GM18507 (cell line): ENCODE data around the gene RAPGEF1.
"Not testable (repeated sequence)": the region's sequence is repeated elsewhere in the genome, so short reads cannot be mapped to it uniquely, and the experiment has no call there.

ENCODE experiments used
- DNase-seq: peaks from one replicate; pipeline ENCODE4 v3.0.0; 2011; ENCODE audit warnings: low read depth; ENCODE audit not compliant: insufficient read length; ENCODE audit errors: extremely low spot score
- FAIRE-seq: peaks from 2 replicates; lab custom pipeline; 2011; peaks lifted over from hg19 to GRCh38; lab: Jason Lieb, UNC

RAPGEF1 gene

DNA sequence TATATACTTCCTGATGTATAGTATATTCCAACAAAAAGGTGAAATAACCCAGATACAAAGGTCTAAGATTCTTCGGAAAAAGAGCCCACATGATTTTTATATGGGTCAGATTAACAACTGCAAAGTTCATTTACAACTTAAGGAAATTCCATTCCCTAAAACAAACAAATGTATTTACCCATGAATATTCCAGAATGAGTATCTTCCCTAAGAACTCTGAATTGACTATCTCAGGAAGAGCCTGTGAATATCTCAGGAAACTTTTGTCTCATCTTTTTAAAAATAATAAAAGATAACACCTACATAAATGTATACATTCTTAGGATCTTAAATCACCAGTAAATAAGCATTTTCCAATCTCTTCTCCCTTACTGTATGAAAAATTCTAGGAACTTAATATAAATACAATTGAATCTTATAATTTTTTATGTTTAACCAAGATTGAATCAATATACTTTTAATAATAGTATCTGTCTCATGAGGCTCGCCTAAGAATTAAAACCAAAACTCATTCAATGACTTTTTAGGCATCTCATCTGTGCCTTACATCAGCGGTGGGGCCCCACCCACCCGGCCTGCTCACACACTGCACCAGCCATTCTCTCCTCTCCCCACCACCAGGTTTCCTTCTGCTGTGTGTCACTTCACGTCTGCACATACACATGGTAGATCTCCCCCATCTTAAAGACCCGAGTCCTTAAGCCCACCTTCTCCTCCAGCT is 78.1 kb downstream of the RAPGEF1 start:
- DNase-seq, result no peak
- no peak for FAIRE-seq

DNA sequence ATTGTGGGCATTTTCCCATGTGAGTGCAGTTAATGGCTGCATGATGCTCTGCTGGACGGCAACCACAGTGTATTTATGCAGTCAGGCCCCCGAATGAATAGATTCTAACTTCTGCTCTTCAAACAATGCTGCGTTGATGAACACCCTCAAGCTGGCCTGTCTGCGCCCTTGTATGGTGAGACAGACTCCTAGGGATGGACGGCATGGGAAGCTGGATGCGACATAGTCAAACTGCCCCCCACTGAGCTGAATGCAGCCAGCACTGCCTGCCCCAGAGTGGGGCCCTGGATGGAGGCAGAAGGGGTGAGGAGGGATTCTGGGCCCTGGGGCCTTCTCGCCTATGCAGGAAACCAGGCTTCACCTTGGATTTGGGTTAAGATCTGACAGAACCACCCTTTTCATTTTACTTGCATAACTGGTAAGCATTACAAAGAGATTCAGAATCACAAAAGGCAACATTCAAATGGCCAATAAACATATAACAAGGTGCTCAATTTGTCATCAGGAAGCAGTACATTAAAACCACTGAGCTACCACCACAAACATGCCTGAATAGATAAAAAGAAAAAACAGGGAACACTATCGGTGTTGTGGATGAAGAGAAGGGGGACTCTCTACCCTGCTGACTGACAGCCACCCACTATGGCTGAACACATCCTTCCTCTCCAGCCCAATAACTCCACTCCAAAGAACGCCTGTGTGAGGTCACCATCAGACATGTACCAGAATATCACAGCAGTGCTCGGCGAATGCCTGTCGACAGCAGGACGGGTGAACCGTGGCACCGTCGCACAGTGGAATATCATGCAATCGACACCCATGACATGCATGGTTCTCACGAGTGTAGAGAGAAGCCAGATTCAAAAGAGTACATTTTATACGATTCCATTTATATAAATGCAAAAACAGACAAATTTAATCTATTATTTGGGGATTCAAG is 79.1 kb downstream of the RAPGEF1 start:
- FAIRE-seq (no peak), DNase-seq (no peak)

DNA sequence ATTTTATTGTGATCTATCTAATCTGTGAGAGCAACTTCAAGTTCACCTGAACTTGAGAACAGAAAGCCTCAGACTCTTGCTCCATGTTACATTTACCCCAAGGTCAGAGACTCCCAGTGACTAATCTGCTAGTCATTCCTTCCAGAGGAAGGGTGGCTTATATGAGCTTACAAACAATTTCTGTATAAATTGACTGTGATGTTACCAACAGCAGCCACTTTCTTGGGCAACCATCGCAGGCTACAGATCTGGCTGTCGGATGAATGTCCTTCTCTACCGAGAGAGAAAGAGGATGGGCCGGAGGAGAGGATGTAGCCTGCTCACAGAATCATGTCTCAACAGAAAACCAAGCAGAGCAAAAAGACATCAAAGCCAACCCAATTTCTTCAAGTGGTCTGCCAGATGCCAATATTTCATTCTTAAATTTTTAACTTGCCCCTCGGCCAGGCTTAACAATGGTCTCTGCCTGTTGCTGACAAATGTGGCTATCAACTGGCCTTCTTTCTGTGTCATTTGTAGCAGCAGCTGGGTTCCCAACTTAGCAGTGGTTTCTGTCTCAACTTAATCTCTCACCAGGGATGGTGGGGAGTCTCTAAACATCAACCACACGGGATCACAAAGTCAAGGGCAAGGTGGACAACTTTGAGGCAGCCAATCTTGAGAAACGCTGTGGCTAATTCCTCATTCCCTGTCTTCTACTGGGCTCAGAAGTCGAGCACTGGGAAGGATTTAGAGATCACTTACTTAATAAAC is 81.3 kb downstream of the RAPGEF1 start:
- no peak for DNase-seq
- FAIRE-seq, result peak; percentile 18

DNA sequence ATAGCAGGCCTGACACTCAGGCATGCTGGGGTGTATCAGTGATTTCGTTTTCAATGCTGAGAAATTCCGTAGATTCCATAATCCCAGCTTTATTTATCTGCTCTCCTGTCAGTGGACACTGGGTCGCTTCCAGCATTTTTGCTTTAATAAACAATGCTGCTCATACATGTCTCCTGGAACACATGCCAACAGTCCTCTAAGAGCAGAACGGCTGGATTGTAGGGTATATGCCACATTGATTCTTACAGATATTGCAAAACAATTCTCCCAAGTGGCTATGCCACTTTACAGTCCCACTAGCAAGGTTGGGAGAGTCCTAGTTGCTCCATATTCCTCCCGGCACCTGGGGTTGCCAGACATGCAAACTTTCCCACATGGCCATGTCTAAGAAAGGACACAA is 81.9 kb downstream of the RAPGEF1 start:
- no peak for DNase-seq
- no peak for FAIRE-seq

DNA sequence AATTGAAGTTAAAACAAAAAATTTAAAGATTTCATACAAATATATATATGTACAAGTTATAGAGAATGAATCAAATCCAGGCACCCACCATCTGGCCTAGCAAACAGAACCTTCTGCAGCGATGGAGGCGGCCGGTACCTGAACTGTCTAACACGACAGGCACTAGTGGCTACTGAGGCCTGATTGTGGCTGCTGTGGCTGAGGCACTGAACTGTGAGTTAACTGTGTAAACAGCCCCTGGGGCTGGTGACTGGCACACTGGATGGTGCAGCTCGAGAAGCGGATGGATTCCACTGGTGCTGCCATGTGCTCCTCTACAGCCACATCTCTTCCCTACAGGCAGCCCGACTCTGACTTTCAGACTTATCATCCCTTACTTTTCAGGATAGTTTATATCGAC is 82.4 kb downstream of the RAPGEF1 start:
- no peak for FAIRE-seq
- DNase-seq, result no peak

DNA sequence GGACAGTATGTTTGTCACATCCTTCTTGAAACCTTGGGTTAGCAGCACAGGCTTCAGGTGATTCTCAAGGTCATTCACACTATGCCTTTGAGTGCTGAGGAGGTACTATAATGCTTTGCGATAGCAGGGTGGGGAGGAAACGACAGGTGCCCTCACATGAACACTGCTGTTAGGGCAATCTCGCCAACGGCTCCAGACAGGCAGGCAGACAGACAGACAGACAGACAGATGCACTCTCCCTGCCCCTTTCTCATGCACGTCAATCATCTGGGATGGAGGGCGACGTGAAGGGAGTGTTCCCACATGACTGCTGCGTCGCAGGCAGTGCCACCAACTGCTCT is 82.9 kb downstream of the RAPGEF1 start:
- FAIRE-seq, result no peak
- DNase-seq, result no peak

DNA sequence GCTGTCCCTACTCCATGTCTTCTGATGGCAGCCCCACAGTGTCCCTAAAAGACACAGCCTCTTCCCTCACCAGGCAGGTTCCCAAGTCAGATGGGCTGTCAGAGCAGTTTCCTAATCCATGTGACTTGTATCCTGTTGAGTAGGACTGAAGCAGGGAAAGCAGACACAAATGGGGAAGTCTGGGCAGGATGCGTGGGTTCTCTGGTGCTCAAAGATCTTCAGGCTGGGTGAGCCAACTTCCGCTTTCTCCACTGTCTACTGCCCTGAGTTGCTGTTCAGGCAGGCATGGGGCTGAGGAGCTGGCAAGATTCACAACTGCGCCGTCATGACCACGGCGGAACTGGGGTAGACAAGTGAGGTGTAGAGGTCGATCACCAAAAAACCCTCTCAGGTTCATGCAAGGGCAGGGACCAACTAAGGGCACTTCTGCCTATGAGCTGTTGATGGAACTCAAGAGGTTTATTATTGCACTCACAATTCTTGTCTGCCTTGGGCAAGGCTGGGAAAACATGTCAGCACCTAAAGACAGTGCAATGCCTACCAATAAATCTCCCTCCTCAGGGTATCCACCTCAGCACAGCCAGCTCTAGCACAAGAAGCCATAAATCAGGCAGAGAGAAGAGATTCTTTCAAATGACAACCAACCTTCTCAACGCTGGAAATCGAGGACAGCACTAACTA is 83.4 kb downstream of the RAPGEF1 start:
- DNase-seq (no peak), FAIRE-seq (peak; percentile 86)

DNA sequence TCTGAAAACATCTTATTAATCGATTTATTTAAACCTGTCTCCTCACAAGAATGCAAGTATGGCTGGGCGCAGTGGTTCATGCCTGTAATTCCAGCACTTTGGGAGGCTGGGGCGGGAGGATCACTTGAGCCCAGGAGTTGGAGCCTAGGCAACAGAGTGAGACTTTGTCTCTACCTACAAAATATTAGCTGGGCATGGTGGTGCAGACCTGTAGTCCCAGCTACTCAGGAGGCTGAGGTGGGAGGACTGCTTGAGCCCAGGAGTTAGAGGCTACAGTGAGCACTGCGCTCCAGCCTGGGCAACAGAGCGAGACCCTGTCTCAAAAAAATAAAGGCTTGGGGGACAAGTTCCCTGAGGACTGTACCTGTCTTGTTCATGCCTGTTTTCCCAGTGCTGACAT is 85.5 kb downstream of the RAPGEF1 start:
- FAIRE-seq, DNase-seq: not testable (repeated sequence)

DNA sequence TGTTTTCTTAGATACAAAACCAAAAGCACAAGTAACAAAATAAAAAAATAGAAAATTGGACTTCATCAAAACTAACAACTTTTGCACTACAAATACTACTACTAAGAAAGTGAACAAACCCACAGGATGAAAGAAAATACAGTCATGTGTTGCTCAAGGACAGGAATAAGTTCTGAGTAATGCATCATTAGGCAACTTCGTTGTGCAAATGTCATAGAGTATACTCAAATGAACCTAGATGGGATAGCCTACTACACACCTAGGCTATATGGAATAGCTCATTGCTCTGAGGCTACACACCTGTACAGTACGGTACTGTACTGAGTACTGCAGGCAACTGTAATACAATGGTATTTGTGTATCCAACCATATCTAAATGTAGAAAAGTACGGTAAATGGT is 88.3 kb downstream of the RAPGEF1 start:
- DNase-seq, result no peak
- FAIRE-seq, result no peak

DNA sequence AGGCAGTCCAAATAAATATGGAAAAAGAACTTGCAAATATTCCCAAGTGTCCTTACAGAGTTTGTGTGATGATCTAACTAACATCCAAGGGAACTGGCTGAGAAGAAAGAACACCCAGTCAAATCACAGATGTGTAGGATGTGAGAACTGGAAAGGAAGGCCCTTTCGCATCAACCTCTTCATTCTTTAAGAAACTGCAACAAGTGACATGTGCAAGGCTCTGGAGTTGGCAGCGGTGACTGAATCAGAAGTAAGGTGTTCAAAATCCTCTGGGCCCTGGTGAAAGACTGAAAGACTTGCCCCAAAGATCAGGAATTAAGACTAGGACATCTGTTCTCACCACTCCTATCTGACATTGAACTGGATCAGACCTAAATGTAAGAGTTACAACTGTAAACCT is 88.7 kb downstream of the RAPGEF1 start:
- FAIRE-seq, result no peak
- DNase-seq, result no peak

DNA sequence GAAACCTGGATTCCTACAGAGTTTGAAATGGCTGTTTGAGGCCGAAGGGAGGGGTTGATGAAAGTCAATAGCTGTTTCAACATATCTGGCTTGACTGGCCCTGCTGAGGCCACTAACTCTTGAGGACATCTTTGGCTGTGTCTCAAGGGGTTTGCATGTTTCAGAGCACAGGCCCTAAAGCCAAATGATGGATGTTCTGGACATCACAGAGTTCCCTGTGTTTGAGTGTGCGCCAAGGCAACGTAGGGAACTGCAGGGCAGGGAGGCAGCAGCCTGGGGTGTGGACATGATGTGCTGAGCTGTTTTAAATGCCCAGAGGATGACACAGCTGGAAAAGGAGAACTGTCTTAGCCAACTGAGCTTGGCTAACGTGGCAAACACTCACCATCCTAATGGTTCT is 89.6 kb downstream of the RAPGEF1 start:
- no peak for FAIRE-seq
- DNase-seq, result no peak

DNA sequence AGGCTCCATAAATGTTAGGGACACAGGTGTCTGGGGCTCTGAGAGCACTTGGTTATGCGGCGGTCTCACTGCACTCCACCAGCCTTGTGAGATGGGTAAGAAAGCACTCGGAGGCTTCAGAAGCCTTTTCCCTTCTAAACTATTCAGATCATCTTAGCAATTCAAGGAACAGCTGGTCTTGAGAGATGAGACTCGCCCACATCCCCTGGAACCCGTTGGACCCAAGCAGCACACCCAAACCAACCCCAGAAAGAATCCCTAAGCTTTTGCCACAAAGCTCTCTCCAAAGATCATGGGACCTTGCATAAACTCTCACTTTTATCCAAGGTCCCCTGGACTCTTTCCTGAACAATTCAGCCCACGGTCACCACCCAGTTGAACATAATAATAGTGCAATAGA is 90.2 kb downstream of the RAPGEF1 start:
- FAIRE-seq (no peak), DNase-seq (no peak)

DNA sequence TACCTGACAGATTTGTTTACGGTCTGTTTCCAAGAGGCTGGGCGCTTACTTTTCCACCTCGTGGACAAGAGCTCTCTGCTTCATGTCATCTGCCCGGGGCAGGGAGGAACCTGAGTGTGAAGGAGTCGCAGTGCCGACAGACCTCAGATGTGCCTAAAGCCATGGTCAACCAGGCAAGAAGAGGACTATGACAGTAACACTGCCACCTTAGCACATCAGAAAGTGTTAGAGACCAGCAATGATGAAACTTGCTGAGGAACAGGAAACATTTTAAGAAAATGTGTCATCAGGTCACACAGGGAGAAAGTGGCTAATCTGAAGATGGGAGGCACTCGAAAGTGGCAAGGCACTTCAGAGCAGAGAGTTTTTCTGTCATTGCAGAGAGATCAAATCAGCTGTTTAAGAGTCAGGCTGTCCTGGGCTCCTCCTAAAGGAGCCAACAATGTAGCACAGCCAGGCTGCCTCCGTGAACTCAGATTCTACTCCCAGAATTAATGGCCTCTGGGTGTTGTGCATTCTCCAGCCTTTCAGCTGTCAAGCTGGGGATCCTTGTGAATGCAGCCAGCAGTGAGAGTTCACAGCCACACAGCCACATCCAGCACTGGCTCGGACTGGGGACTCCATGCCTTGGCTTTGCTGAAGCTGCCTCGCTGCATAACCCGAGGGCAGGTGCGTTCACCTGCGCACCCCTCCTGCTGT is 94.6 kb downstream of the RAPGEF1 start:
- DNase-seq, result no peak
- peak; percentile 79 for FAIRE-seq

DNA sequence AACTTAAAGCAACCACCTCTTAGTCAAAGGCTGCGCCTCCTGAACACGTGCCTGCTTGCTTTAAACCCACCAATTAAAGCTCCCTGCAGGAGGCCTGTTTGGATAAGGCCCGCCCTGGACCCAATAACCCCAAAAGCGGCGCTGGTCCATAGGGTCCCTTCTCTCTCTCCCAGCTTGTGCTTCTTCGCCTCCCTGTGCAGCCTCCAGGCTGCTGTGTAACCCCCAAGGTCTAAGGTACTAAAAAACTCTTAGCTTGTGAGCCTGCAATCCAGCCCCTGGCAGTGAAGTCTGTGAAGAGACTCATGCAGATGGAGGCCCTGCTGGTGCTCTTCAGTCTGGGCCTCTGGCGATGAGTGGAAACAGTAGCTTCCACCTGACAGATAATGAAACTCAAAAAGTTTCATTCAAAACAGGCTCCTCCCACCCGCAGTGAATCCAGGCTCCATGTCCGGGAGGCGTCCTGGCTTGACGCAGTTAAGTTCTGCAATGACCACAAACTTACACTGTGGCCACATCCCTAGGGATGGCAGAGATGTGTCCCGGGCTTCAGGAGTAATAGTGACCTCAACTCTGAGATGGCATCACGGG is 97.3 kb downstream of the RAPGEF1 start:
- DNase-seq, result peak; percentile 57
- peak; percentile 81 for FAIRE-seq

DNA sequence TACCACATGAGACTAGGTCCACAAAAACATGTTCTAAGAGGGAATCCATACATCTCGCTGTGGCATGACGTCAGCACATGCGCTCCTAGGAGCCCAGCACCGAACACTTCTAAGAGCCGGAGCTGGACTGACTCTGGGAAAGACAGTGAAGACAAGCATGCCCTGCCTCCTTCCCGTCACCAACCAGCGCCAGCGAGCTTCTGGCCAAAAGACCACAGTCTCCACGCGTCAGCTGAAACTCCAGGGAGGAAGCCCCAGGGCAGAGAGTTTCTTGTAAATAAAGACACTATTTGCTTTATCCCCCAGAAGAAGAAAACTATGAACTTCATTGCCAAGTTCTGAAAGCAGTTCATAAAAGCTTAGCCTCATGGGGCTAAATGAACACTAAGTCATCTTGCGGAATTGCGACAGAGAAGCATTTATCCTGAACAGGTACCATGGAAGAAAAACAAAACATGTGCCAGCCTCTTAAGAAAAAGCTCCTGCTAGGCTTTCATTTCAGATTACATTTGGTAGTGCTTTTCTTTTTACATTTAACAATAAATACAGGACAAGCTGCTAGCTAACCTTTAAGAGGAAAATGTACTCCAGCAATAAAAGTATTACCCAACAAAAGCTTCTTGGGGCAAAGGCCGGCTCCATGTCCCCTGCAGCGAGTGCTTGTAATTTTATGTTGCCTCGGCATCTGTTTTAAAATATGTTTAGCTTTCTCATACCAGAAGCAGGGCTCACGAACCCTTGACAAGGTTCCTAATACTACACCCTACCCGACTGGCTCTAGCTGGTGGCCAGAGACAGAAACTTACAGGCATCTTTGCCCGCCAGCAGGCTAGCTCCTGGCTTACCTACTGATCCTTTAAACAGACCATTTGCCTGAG is 98.0 kb downstream of the RAPGEF1 start:
- DNase-seq (no peak), FAIRE-seq (no peak)

DNA sequence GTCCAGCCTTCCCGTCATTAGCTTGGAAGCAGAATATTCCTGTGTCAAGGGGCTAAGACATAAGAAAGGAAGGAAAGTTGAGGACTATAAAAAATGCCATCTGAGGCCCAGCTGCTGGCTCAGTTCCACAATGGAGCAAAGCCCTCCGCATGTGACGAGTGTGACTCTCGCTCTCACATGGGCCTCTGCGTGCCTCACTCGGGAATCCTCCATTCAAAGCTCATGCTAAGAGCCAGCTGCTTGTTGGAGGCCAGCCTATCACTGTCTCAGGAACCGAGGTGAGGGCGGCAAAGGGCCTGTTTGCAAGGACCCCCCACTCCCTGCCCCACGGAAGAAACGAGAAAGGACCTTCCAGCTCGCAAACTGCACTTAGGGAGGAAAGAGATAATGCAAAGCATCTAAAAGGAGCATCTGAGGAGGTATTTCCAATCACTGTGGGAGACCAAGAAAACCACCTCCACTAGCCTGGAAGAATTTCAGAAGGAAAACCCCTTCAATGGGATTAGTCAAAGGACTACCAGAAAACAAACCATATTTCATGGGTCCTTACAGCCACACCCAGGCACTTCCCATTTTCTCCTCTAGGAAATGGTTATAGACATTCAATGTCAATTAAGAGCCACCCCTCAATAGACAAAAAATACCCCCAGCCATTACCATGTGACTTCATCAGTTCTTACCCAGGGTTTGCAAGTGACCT is 99.3 kb downstream of the RAPGEF1 start:
- no peak for DNase-seq
- no peak for FAIRE-seq

DNA sequence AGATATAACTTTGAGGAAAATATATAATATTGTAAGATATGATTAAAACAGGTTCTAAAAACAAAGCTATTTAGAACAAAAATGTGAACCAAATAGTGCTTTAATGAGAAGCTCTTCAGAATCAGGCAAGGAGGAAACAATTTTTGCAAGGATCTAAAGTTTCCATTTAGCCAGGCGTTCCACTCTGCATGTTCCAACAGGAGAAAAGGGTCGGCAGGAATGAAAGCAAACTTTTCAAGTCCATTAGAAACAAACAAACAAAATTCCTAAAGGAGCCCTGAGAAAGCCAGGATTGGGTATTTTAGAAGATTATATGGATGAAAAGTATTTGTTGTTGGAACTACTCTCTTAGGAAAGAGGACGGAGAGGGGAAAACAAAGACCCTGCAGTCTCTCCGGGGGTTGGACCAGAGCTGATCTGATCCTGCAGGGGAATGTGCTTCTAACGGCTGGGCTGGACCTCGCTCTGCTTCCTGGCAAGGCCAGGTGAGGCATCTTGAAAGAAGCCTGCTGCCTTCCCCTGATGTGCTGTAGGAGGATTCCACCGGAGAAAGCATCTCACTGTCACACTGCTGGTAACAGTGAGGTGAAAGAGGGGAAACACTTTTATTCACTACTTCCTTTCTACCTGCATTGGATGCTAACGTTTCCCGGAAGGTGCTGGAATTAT is 100.0 kb downstream of the RAPGEF1 start:
- no peak for FAIRE-seq

More for the DNA sequence above, 100.0 kb downstream of the RAPGEF1 start:
- DNase-seq, result no peak
